Stimulated activated CD8-positive, alpha-beta memory T cell treated with anti-CD3 and anti-CD28 coated beads, Interleukin-4, amount 100 ng/mL, for 4 hours (primary cell): ENCODE results near the gene PCGF3.
A peak's percentile ranks its signal among the peaks of the same experiment; 100 is the strongest.

ENCODE experiments used
- DNase-seq, 2 donors: peaks; one replicate each; pipeline ENCODE4 v3.0.0-alpha.2; 2020; ENCODE audit warnings: low read depth in 2 of 2, low spot score in 1 of 2

The PCGF3 gene, protein sequence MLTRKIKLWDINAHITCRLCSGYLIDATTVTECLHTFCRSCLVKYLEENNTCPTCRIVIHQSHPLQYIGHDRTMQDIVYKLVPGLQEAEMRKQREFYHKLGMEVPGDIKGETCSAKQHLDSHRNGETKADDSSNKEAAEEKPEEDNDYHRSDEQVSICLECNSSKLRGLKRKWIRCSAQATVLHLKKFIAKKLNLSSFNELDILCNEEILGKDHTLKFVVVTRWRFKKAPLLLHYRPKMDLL

GRCh38 chr4:705278-706082 lies at the start of gene PCGF3:
PCGF3 (plus strand) TSS chr4:705832; CDS start chr4:733681, 27,849 bp downstream.
- DNase-seq: peak; percentile 92 to 95

- DNase-seq: no peak
These were observed 48.9 kb upstream of the PCGF3 start for GRCh38 chr4:656436-657337.

DNA sequence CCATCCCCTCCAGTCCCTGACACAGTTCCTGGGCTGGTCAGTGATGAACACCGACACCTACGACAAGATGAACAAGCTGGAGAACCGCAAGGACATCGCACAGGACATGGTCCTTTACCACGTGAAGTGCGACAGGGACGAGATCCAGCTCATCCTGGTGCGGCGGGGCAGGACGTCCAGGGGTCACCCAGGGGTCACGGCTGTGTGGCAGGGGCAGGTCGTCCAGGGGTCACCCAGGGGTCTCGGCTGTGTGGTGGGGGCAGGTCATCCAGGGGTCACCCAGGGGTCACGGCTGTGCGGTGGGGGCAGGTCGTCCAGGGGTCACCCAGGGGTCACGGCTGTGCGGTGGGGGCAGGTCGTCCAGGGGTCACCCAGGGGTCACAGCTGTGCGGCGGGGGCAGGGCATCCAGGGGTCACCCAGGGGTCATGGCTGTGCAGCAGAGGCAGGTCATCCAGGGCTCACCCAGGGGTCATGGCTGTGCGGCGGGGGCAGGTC lies 48.2 kb upstream of the PCGF3 start:
- no peak for DNase-seq

DNA sequence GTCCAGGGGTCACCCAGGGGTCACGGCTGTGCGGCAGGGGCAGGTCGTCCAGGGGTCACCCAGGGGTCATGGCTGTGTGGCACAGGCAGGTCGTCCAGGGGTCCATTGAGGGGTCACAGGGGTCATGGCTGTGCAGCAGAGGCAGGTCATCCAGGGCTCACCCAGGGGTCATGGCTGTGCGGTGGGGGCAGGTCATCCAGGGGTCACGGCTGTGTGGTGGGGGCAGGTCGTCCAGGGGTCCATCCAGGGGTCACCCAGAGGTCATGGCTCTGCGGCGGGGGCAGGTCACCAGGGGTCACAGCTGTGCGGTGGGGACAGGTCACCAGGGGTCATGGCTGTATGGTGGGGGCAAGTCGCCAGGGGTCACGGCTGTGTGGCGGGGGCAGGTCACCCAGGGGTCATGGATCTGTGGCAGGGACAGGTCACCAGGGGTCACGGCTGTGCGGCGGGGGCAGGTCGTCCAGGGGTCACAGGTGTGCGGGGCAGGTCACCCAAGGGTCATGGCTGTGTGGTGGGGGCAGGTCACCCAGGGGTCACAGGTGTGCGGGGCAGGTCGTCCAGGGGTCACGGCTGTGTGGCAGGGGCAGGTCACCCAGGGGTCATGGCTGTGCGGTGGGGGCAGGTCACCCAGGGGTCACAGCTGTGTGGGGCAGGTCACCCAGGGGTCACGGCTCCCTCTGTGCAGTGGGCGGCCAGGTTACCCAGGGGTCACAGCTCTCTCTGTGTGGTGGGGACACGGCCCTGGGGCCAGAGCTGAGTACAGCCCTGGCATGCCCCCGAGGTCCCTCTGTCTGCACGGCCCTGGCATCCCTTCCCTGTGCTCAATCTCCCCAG lies 47.6 kb upstream of the PCGF3 start:
- DNase-seq: no peak

- no peak for DNase-seq
These were observed 46.7 kb upstream of the PCGF3 start for GRCh38 chr4:658681-659667.

GRCh38 chr4:659851-660250 lies 45.8 kb upstream of the PCGF3 start:
- no peak for DNase-seq

- DNase-seq: no peak
These were observed 45.2 kb upstream of the PCGF3 start for GRCh38 chr4:660401-660800.

GRCh38 chr4:661231-661630 lies 44.4 kb upstream of the PCGF3 start:
- DNase-seq: no peak

DNA sequence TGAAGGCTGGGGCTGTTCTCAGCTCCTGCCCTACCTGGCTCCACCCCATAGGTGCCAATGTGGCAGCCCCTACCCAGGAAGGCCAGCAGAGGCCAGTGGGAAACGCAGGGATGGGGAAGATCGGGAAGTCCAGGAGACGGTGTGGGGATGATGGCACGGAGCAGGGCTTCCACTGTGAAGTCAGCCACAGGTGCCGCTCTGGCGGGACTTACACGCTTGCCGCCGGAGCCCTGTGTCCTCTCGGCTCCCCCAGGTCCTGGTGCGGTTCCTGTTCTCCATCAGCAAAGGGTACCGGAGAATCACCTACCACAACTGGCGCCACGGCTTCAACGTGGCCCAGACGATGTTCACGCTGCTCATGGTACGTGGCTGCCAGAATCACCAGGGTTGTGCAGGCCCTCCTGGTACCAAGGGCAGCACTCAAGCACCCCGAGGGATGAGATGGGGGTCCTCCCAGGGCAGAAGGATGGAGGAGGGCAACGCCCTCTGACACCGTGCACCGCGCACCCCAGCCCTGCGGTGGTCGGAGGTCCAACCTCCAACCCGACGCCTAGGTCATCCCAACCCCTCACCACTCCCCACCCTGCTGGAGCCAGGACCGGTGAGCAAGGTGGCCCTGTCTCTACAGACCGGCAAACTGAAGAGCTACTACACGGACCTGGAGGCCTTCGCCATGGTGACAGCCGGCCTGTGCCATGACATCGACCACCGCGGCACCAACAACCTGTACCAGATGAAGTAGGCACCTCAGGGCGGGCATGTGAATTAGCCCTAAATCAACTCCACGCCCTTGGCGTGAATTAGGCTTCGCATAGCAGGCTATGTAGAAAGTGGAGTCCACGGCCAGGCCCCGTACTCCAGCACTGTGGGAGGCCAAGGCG lies 43.5 kb upstream of the PCGF3 start:
- DNase-seq: no peak

DNA sequence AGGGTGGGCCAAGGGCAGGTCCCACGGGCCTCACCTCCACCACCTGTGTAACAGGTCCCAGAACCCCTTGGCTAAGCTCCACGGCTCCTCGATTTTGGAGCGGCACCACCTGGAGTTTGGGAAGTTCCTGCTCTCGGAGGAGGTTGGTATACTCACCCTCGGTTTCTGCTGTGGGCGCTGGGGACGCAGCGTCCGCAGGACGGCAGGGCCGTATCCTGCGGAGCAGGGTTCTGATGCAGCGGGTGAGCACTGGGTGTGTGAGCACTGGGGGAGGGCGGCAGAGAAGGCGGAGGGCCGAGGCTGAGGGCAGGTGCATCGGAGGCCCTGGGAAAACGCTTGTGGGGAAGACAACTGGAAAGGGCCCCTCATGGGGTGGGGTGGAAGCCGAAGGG lies 42.6 kb upstream of the PCGF3 start:
- no peak for DNase-seq

GRCh38 chr4:663438-664428 lies 41.9 kb upstream of the PCGF3 start:
- DNase-seq: peak; percentile 56 to 74

GRCh38 chr4:664713-665231 lies 40.9 kb upstream of the PCGF3 start:
- DNase-seq: no peak

DNA sequence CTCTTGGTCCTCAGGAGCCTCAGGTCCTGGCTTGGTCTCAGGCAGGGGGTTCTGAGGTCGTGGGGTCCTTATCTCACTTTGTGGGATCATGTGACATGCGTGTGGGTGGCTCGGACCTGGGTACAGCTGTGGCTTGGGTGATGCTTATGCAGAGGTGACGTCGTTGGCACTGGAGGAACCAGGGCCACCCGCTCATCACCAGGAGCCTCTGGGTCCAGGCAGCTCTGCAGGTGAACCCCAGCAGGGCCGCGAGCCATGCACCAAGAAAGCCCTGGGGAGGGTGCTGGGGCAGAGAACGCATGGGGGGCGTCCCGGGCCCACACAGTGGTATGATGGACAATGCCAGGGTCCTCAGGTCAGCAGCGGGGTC lies 40.3 kb upstream of the PCGF3 start:
- DNase-seq: no peak

DNA sequence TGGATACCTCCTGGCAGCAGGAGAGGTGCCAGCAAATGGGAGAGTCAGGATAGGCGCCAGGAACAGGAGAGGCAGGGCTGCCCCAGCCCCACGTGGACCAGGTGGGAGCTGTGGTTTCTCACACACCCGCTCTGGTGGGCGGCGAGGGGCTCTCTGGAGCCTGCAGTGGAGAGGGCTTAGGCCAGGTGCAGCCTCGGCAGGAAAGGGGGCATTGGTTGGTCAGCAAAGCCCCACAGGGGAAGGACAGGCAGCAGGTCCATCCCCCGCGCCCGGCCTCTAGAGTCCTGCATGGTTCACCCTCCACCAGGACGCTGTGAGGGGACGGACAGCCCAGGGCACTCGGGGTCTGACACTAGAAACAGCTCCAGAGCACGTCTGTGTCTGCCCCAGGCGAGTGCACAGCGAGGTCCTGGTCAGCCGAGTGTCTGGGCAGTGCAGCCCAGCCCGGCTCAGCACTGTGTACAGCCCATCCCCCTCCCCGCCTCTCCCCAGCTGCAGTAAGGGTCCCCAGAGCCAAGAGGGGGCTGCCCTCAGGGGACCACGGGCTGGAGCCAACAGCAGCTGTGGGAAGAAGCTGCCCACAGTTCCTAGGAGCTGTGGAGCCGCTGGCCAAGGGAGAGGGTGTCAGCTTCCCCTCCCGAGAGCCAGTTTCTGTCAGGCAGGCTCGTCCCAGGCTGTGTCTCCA lies 39.7 kb upstream of the PCGF3 start:
- no peak for DNase-seq

DNA sequence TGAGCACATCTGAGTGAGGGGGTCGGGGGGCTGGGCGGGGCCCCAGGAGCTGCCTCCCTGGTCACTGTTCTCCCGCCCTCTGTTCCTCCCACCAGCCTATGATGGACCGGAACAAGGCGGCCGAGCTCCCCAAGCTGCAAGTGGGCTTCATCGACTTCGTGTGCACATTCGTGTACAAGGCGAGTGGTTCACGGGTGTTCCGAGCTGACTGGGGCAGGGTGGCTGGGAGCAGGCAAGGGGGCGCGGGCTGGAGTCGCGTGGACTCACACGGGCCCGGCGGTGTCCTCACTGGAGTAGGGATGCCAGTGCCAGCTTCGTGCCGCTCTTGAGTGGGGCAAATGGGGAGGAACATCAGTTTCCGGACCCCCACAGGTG lies 39.2 kb upstream of the PCGF3 start:
- DNase-seq: no peak

DNA sequence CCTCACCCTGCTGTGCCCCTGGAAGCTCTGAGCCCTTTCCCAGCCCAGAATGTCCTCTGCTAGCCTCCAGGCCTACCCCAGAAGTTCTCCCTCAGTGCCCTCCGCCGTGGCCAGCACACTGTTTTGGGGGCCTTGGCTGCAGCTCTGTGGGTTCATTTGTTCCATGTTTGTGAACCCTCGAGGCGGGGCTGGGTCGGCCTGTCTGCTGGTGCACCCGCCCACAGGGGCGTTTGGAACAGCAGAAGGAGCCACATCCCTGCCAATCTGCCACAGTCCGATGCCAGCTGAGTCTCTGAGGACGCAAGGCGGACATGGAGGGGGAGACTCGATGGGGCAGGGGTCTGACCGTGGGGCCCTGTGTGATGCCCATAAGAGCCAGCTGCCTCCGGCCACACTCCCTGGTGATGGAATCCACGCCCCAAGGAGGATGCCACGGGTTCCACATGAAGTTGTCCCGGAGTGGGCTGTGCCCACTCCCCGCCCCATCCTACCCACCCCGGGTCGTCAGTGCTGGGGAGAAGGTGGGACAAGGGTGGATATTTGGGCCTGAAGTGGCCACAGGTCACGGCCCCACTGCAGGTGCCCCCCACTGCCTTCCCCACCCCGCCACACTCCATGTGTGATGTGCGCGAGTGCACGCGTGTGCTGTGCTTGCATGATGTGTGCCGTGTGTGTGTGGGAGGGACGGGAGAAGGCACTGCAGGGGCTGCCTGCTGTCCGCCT lies 38.6 kb upstream of the PCGF3 start:
- DNase-seq: no peak
